WTC11 (cell line): Measurements from ENCODE around the gene CFAP161. TPM values are rescaled to one million over a fixed set of nuclear protein-coding genes. Genes with fewer than 3 reads are reported as not detected.

Source experiments
- ATAC-seq: fragments of 200-7000 bp; cut with Tn5 transposase; 2 replicates; pipeline ENCODE4 v1.10.0; 2021; ENCODE audit warnings: mild to moderate bottlenecking, moderate library complexity
- CTCF ChIA-PET: fragments of 300-600 bp; sonication (Branson Sonifier 250); formaldehyde crosslinking; loops from one replicate; lab custom pipeline; 2021; ENCODE audit warnings: antibody characterized with exemption; lab: Charles Lee
- POLR2A ChIA-PET: fragments of 350-600 bp; sonication (Branson Sonifier 250); formaldehyde crosslinking; loops from one replicate; lab custom pipeline; 2021; ENCODE audit warnings: antibody characterized with exemption; lab: Charles Lee
- DNase-seq: peaks from one replicate; pipeline ENCODE4 v3.0.0; 2021; ENCODE audit warnings: low spot score
- H3K27ac Mint-ChIP-seq: 2 replicates; pipeline ENCODE4 v1.8.0; 2021; ENCODE audit warnings: mixed read lengths
- H3K27me3 Mint-ChIP-seq: 2 replicates; pipeline ENCODE4 v1.8.0; 2021; ENCODE audit warnings: low read depth, mild to moderate bottlenecking, moderate library complexity, mixed read lengths
- H3K36me3 Mint-ChIP-seq: 2 replicates; pipeline ENCODE4 v1.8.0; 2021; ENCODE audit warnings: mixed read lengths
- H3K4me1 Mint-ChIP-seq: 2 replicates; pipeline ENCODE4 v1.8.0; 2022; ENCODE audit warnings: mixed read lengths
- H3K4me3 Mint-ChIP-seq: 2 replicates; pipeline ENCODE4 v1.8.0; 2021; ENCODE audit warnings: mild to moderate bottlenecking, moderate library complexity, mixed read lengths
- H3K9me3 Mint-ChIP-seq: 2 replicates; pipeline ENCODE4 v1.8.0; 2021; ENCODE audit warnings: mixed read lengths
- ETV6 ChIP-seq: sonication (generic); formaldehyde crosslinking; IDR thresholded peaks from 2 replicates; pipeline ENCODE4 v1.8.1; 2022; ENCODE audit warnings: mild to moderate bottlenecking, missing genetic modification reagents
- GABPB1 ChIP-seq: sonication (generic); formaldehyde crosslinking; IDR thresholded peaks from 2 replicates; pipeline ENCODE4 v1.8.1; 2023; ENCODE audit warnings: mild to moderate bottlenecking, missing genetic modification reagents
- IRF1 ChIP-seq: sonication (generic); formaldehyde crosslinking; IDR thresholded peaks from 2 replicates; pipeline ENCODE4 v1.8.0; 2023; ENCODE audit warnings: missing genetic modification reagents
- MXD4 ChIP-seq: fragments of 250-450 bp; sonication (Bioruptor Pico); IDR thresholded peaks from 2 replicates; pipeline ENCODE4 v1.8.0; 2021; ENCODE audit warnings: mild to moderate bottlenecking, moderate library complexity, borderline replicate concordance
- MYBL2 ChIP-seq: sonication (generic); formaldehyde crosslinking; IDR thresholded peaks from 2 replicates; pipeline ENCODE4 v1.8.1; 2023; ENCODE audit warnings: mild to moderate bottlenecking, moderate library complexity, missing genetic modification reagents
- NFYB ChIP-seq: sonication (generic); formaldehyde crosslinking; conservative IDR thresholded peaks from 2 replicates; pipeline ENCODE4 v1.8.0; 2022; ENCODE audit warnings: low read depth, missing genetic modification reagents
- NR2C2 ChIP-seq: sonication (generic); formaldehyde crosslinking; IDR thresholded peaks from 2 replicates; pipeline ENCODE4 v1.8.0; 2022; ENCODE audit warnings: mild to moderate bottlenecking, missing genetic modification reagents
- OVOL2 ChIP-seq: fragments of 250-450 bp; sonication (Bioruptor Pico); IDR thresholded peaks from 2 replicates; pipeline ENCODE4 v1.9.0; 2021; ENCODE audit warnings: mild to moderate bottlenecking, borderline replicate concordance
- PRRX2 ChIP-seq: fragments of 250-450 bp; sonication (Bioruptor Pico); IDR thresholded peaks from 2 replicates; pipeline ENCODE4 v1.8.0; 2021; ENCODE audit warnings: mild to moderate bottlenecking
- TEAD1 ChIP-seq: sonication (generic); formaldehyde crosslinking; IDR thresholded peaks from 2 replicates; pipeline ENCODE4 v1.8.0; 2022; ENCODE audit warnings: mild to moderate bottlenecking, missing genetic modification reagents
- TP53 ChIP-seq: sonication (generic); formaldehyde crosslinking; IDR thresholded peaks from 2 replicates; pipeline ENCODE4 v1.8.1; 2023; ENCODE audit warnings: mild to moderate bottlenecking, missing genetic modification reagents
- ZBTB21 ChIP-seq: sonication (generic); formaldehyde crosslinking; IDR thresholded peaks from 2 replicates; pipeline ENCODE4 v1.8.1; 2023; ENCODE audit warnings: mild to moderate bottlenecking, missing genetic modification reagents, borderline replicate concordance
- ZBTB43 ChIP-seq: sonication (generic); formaldehyde crosslinking; IDR thresholded peaks from 2 replicates; pipeline ENCODE4 v1.8.1; 2023; ENCODE audit warnings: mild to moderate bottlenecking, missing genetic modification reagents
- ZNF232 ChIP-seq: sonication (generic); formaldehyde crosslinking; IDR thresholded peaks from 2 replicates; pipeline ENCODE4 v1.8.0; 2022; ENCODE audit warnings: mild to moderate bottlenecking, missing genetic modification reagents
- ZNF281 ChIP-seq: sonication (generic); formaldehyde crosslinking; IDR thresholded peaks from 2 replicates; pipeline ENCODE4 v1.8.0; 2023; ENCODE audit warnings: mild to moderate bottlenecking, missing genetic modification reagents
- ZNF396 ChIP-seq: fragments of 250-450 bp; sonication (Bioruptor Pico); IDR thresholded peaks from 2 replicates; pipeline ENCODE4 v1.8.0; 2021; ENCODE audit warnings: mild to moderate bottlenecking, moderate library complexity, borderline replicate concordance
- ZNF423 ChIP-seq: fragments of 250-450 bp; sonication (Bioruptor Pico); IDR thresholded peaks from 2 replicates; pipeline ENCODE4 v2.1.2; 2022; ENCODE audit warnings: mild to moderate bottlenecking, moderate library complexity
- ZNF512 ChIP-seq: sonication (generic); formaldehyde crosslinking; IDR thresholded peaks from 2 replicates; pipeline ENCODE4 v1.8.1; 2022; ENCODE audit warnings: missing genetic modification reagents, borderline replicate concordance
- ZSCAN18 ChIP-seq: fragments of 250-450 bp; sonication (Bioruptor Pico); IDR thresholded peaks from 2 replicates; pipeline ENCODE4 v2.1.2; 2022; ENCODE audit warnings: mild to moderate bottlenecking, moderate library complexity
- total RNA-seq: library from RNA; stranded (reverse); gene quantifications from 3 replicates; pipeline ENCODE4 v1.2.3, GENCODE V29; 2021
- TF ChIP-seq, protein P1 (sequence below): sonication (generic); formaldehyde crosslinking; IDR thresholded peaks from 2 replicates; pipeline ENCODE4 v1.8.1; 2023; ENCODE audit warnings: mild to moderate bottlenecking, missing genetic modification reagents, moderate library complexity
- TF ChIP-seq, protein P2 (sequence below): fragments of 200-600 bp; IDR thresholded peaks from 2 replicates; pipeline ENCODE4 v1.8.0; 2022; ENCODE audit warnings: antibody characterized with exemption

Gene CFAP161
- total RNA-seq, 1 experiment from 2014 or later = not detected

- no peak for TF ChIP-seq ZNF281
- TF ChIP-seq MXD4 (CRISPR knock-in tag) = no peak
- TF ChIP-seq NR2C2 (CRISPR knock-in tag) = no peak
- TF ChIP-seq IRF1 (CRISPR knock-in tag) = no peak
- TF ChIP-seq GABPB1 (CRISPR knock-in tag) = no peak
- no peak for TF ChIP-seq ZNF396 (CRISPR knock-in tag)
- TF ChIP-seq, protein P1, sequence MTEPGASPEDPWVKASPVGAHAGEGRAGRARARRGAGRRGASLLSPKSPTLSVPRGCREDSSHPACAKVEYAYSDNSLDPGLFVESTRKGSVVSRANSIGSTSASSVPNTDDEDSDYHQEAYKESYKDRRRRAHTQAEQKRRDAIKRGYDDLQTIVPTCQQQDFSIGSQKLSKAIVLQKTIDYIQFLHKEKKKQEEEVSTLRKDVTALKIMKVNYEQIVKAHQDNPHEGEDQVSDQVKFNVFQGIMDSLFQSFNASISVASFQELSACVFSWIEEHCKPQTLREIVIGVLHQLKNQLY (CRISPR knock-in tag) = no peak
- no peak for TF ChIP-seq ZNF232
- TF ChIP-seq, protein P2, sequence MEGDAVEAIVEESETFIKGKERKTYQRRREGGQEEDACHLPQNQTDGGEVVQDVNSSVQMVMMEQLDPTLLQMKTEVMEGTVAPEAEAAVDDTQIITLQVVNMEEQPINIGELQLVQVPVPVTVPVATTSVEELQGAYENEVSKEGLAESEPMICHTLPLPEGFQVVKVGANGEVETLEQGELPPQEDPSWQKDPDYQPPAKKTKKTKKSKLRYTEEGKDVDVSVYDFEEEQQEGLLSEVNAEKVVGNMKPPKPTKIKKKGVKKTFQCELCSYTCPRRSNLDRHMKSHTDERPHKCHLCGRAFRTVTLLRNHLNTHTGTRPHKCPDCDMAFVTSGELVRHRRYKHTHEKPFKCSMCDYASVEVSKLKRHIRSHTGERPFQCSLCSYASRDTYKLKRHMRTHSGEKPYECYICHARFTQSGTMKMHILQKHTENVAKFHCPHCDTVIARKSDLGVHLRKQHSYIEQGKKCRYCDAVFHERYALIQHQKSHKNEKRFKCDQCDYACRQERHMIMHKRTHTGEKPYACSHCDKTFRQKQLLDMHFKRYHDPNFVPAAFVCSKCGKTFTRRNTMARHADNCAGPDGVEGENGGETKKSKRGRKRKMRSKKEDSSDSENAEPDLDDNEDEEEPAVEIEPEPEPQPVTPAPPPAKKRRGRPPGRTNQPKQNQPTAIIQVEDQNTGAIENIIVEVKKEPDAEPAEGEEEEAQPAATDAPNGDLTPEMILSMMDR = no peak; the same call in 1 of the 2 replicates
- no peak for TF ChIP-seq ZBTB21 (CRISPR knock-in tag)
- no peak for TF ChIP-seq ETV6 (CRISPR knock-in tag)
- no peak for TF ChIP-seq OVOL2 (CRISPR knock-in tag)
Measured at GRCh38 chr15:81155375-81156218, 21.5 kb downstream of the CFAP161 start (continued).

DNA sequence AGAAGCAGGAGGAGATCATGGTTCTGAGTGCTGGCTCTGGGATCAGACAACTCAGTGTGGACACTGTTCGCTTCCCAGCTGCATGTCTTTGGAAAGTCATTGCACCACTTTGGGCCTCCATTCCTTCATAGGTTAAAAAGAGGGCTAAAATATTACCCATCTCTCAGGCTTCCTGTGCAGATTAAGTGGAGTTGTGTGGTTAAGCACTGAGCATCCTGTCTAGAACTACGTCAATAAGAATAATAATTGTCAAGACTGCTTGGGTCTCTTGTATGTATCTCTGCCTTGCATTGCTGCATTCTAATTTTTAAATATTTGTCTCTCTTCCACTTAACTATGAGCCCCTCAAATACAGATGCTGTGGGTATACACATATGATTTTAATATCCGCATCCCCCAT lies 22.3 kb downstream of the CFAP161 start:
- Mint-ChIP-seq H3K27ac (no peak overlapping the region), H3K4me3 (no peak overlapping the region), H3K4me1 (no peaks in the 10 kb centered on the region), H3K9me3 (peaks cover 5% of the 10 kb centered on the region), H3K27me3 (no peaks in the 10 kb centered on the region), H3K36me3 (no peaks in the 10 kb centered on the region)
- DNase-seq (no peak), ATAC-seq (no peak)
- ChIA-PET POLR2A (no interaction called here), CTCF (interaction anchor here (0.6 to 9.7 kb wide), 13 partner anchors 8 to 111 kb away, joined by 3 to 170 read pairs (median 4); no protein-coding TSS in a partner anchor)
- no peak for TF ChIP-seq ZBTB43 (CRISPR knock-in tag)
- TF ChIP-seq MYBL2 (CRISPR knock-in tag) = no peak
- TF ChIP-seq ZSCAN18 (CRISPR knock-in tag) = no peak
- TF ChIP-seq TEAD1 (CRISPR knock-in tag) = no peak
- no peak for TF ChIP-seq ZNF512 (CRISPR knock-in tag)
- TF ChIP-seq OVOL2 (CRISPR knock-in tag) = no peak
- no peak for TF ChIP-seq TP53 (CRISPR knock-in tag)
- no peak for TF ChIP-seq ZNF423 (CRISPR knock-in tag)
- no peak for TF ChIP-seq PRRX2 (CRISPR knock-in tag)
- TF ChIP-seq NFYB (CRISPR knock-in tag) = no peak
